Psoas muscle (tissue), 8 donors: ENCODE results near the gene C1orf174. TPM values are rescaled to one million over a fixed set of nuclear protein-coding genes. Genes with fewer than 3 reads are reported as not detected.

ENCODE experiments used
- ATAC-seq, 4 donors: fragments of 200-7000 bp; cut with Tn5 transposase; one replicate each; pipeline ENCODE4 v1.9.1; 2020; ENCODE audit warnings: moderate library complexity in 3 of 4, mild to moderate bottlenecking in 2 of 4
- DNase-seq, 2 donors: peaks; one replicate each; pipeline ENCODE4 v3.0.0-alpha.2; 2020
- H3K27ac ChIP-seq: fragments of 200-600 bp; one replicate; pipeline ENCODE4 v1.8.0; 2022
- H3K27me3 ChIP-seq, 3 donors: fragments of 200-600 bp in 1 of 3; one replicate each; pipeline versions ENCODE4 v1.6.1 to v1.8.0; 2013 to 2022; ENCODE audit warnings: low read length in 2 of 3, mild to moderate bottlenecking in 2 of 3, moderate library complexity in 1 of 3; ENCODE audit not compliant: insufficient read depth in 3 of 3
- H3K36me3 ChIP-seq, 2 donors: fragments of 200-600 bp in 1 of 2; one replicate each; pipeline versions ENCODE4 v1.6.1 to v1.8.0; 2013 to 2022; ENCODE audit warnings: low read depth in 1 of 2, mild to moderate bottlenecking in 1 of 2, moderate library complexity in 1 of 2; ENCODE audit not compliant: insufficient read depth in 1 of 2
- H3K4me1 ChIP-seq: fragments of 200-600 bp; one replicate; pipeline ENCODE4 v1.8.0; 2022
- H3K4me3 ChIP-seq: fragments of 200-600 bp; one replicate; pipeline ENCODE4 v1.8.0; 2022; ENCODE audit warnings: mild to moderate bottlenecking
- H3K9me3 ChIP-seq: fragments of 200-600 bp; one replicate; pipeline ENCODE4 v1.8.0; 2022
- WGBS, 3 donors: extraction: QIAGEN DNeasy Blood & Tissue Kit; methylation state at CpG; one replicate each; pipeline versions ENCODE4 v1.1.6 to v1.1.7; 2013; 5-methylcytosine and 5-hydroxymethylcytosine counted together
- intact Hi-C, 2 donors: fragments of 100-400 bp; cut with DNase I; formaldehyde crosslinking; loops; one replicate each; pipeline versions ENCODE4 v1.11.0 to v1.14.2; 2022
- polyA plus RNA-seq, 3 donors: library from polyadenylated mRNA; stranded (reverse); fragments of 200-250 nt; gene quantifications; one replicate each; pipeline ENCODE4 v1.2.3, GENCODE V29; 2013
- total RNA-seq, 4 donors: library from RNA; stranded (reverse); fragmentation: NEBNext Ultra II Directional in 2 of 4; extraction: Animal tissue kit (Norgen Biotek cat#: 25700) in 2 of 4; gene quantifications; one replicate each; pipeline versions ENCODE4 v1.2.1 to v1.2.4, GENCODE V29; 2021 to 2023
- TF ChIP-seq, protein P1 (sequence below): fragments of 200-600 bp; IDR thresholded peaks from one replicate; pipeline ENCODE4 v1.8.0; 2022; ENCODE audit warnings: antibody characterized with exemption
- donor health status: healthy with polysubstance abuse.
- donor health status: DM: no; HTN: no; CAD: no; lungs with moderate emphysema.
- donor health status: Bipolar disorder and iron deficiency.
- donor health status: healthy.
- donor health status: DM: yes; HTN: yes; CAD: no.
- donor health status: DM: no; HTN: no; CAD: no.
- donor health status: DM: no; HTN: no; CAD: no.
- donor health status: DM: yes; HTN: yes; CAD: no.

The C1orf174 gene
- total and polyA plus RNA-seq, 7 donors: 11.8 to 32.2 (median 14.6) TPM

- TF ChIP-seq, protein P1, sequence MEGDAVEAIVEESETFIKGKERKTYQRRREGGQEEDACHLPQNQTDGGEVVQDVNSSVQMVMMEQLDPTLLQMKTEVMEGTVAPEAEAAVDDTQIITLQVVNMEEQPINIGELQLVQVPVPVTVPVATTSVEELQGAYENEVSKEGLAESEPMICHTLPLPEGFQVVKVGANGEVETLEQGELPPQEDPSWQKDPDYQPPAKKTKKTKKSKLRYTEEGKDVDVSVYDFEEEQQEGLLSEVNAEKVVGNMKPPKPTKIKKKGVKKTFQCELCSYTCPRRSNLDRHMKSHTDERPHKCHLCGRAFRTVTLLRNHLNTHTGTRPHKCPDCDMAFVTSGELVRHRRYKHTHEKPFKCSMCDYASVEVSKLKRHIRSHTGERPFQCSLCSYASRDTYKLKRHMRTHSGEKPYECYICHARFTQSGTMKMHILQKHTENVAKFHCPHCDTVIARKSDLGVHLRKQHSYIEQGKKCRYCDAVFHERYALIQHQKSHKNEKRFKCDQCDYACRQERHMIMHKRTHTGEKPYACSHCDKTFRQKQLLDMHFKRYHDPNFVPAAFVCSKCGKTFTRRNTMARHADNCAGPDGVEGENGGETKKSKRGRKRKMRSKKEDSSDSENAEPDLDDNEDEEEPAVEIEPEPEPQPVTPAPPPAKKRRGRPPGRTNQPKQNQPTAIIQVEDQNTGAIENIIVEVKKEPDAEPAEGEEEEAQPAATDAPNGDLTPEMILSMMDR: no peak
- DNase-seq (no peak), ATAC-seq (no peak)
- peaks cover 15% of the 10 kb centered on the region for H3K4me1 ChIP-seq
- peaks cover 3 to 38% of the 10 kb centered on the region in 2 donors for H3K36me3 ChIP-seq
- H3K27me3 ChIP-seq: no peaks in the 10 kb centered on the region
- H3K4me3 ChIP-seq: no peak overlapping the region
- H3K27ac ChIP-seq: no peak overlapping the region
- intact Hi-C loops: no loop called here
- WGBS, 3 donors: 71 to 85% (median 84%) methylated on average over 15 of the region's 15 CpGs
- H3K9me3 ChIP-seq: no peaks in the 10 kb centered on the region
Observed at GRCh38 chr1:3852711-3853485, 47.2 kb downstream of the C1orf174 start.

DNA sequence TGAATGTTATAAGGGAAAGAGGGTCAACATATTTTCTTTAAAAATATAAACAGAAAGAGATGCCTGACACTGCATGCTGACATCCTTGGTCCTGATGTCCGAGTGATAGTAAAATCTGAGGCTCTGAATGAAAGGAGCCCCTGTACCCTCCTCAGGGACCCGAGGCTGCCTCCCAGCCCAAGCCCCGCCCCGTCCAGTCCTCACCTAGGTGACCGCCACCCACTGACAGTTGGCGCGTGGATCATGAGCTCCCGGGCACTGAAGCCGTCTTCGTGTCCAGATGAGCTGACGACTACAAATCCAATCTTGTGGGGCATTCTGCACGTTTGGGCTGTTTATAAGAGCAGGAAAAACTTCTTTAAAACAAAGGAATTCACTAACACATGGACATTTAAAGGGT lies 48.0 kb downstream of the C1orf174 start:
- TF ChIP-seq, protein P1: no peak
- Histone ChIP-seq H3K4me3 (no peak overlapping the region), H3K36me3 (peaks cover 5 to 46% of the 10 kb centered on the region in 2 donors), H3K4me1 (peaks cover 12% of the 10 kb centered on the region), H3K27ac (no peak overlapping the region), H3K27me3 (no peaks in the 10 kb centered on the region), H3K9me3 (no peaks in the 10 kb centered on the region)
- DNase-seq (no peak), ATAC-seq (no peak)
- intact Hi-C loops: no loop called here
- 84 to 90% (median 86%) methylated on average over 12 of the region's 12 CpGs for WGBS, 3 donors

DNA sequence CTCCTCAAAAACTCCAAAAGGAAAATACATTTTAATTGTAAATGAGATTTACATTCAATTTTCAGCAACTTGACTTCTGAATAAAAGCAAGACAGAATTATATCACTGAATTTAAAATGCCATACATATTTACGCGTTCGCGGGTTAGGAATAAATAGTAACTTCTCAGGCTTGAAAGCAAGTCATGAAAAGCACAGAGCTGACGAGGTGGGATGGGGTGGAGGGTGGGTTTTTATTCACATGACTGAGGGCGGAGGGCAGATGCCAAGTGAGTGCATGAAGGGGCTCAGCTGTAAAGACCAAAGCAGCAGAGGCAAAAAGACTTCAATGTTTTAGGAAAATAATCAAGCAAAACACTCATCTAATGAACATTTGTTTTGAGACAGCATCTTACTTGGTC lies 48.8 kb downstream of the C1orf174 start:
- WGBS, 3 donors: 95 to 97% (median 95%) methylated on average over 6 of the region's 6 CpGs
- intact Hi-C loops: no loop called here
- H3K9me3 ChIP-seq: no peaks in the 10 kb centered on the region
- no peak for ATAC-seq
- peaks cover 12% of the 10 kb centered on the region for H3K4me1 ChIP-seq
- TF ChIP-seq, protein P1: no peak
- DNase-seq: no peak
- peaks cover 6 to 54% of the 10 kb centered on the region in 2 donors for H3K36me3 ChIP-seq
- H3K27ac ChIP-seq: no peak overlapping the region
- no peaks in the 10 kb centered on the region for H3K27me3 ChIP-seq
- no peak overlapping the region for H3K4me3 ChIP-seq

GRCh38 chr1:3850857-3851256 lies 49.2 kb downstream of the C1orf174 start:
- intact Hi-C loops: no loop called here
- peaks cover 6 to 58% of the 10 kb centered on the region in 2 donors for H3K36me3 ChIP-seq
- no peaks in the 10 kb centered on the region for H3K9me3 ChIP-seq
- no peak overlapping the region for H3K27ac ChIP-seq
- ATAC-seq: no peak
- H3K4me1 ChIP-seq: peaks cover 8% of the 10 kb centered on the region
- TF ChIP-seq, protein P1: no peak
- 81 to 85% (median 84%) methylated on average over 12 of the region's 12 CpGs for whole genome bisulfite sequencing, 3 donors
- no peak overlapping the region for H3K4me3 ChIP-seq
- DNase-seq: no peak
- H3K27me3 ChIP-seq: no peaks in the 10 kb centered on the region
